PC-3 (cell line): Measurements from ENCODE around the gene PCDH19. TPM values are rescaled to one million over a fixed set of nuclear protein-coding genes. Genes with fewer than 3 reads are reported as not detected.

ENCODE experiments used
- ATAC-seq: fragments of 200-7000 bp; cut with Tn5 transposase; 2 replicates; pipeline ENCODE4 v1.9.1; 2020; ENCODE audit warnings: mild to moderate bottlenecking, moderate library complexity
- BruUV-seq: library from RNA; stranded (reverse); fragments of 400-500 nt; replicated peaks from 2 replicates; lab custom pipeline; 2021; lab: Mats Ljungman, UMichigan
- CTCF ChIA-PET: fragments of 300-600 bp; sonication (Branson Sonifier 250); formaldehyde crosslinking; loops from one replicate; lab custom pipeline; 2022; ENCODE audit warnings: antibody characterized with exemption; lab: Charles Lee
- POLR2A ChIA-PET: fragments of 300-600 bp; sonication (Branson Sonifier 250); formaldehyde crosslinking; loops from one replicate; lab custom pipeline; 2022; ENCODE audit warnings: antibody characterized with exemption; ENCODE audit not compliant: unreplicated experiment; lab: Charles Lee
- DNase-seq: peaks from one replicate; pipeline ENCODE4 v3.0.0-alpha.2; 2015
- H2AFZ ChIP-seq: fragments of 300-600 bp; sonication (generic); 2 replicates; pipeline ENCODE4 v1.6.0; 2016; ENCODE audit warnings: antibody characterized with exemption, low read length
- H3F3A ChIP-seq: fragments of 300-600 bp; sonication (generic); one replicate; pipeline ENCODE4 v1.6.0; 2017; ENCODE audit warnings: antibody characterized with exemption, low read length, control low read depth, mild to moderate bottlenecking; ENCODE audit not compliant: unreplicated experiment
- H3K27ac ChIP-seq: fragments of 300-600 bp; sonication (generic); 2 replicates; pipeline ENCODE4 v1.5.1; 2016; ENCODE audit warnings: mild to moderate bottlenecking, low read length
- H3K27me3 ChIP-seq: fragments of 300-600 bp; sonication (generic); 2 replicates; pipeline ENCODE4 v1.6.1; 2016; ENCODE audit warnings: low read length, mixed read lengths
- H3K36me3 ChIP-seq: fragments of 300-600 bp; sonication (generic); 2 replicates; pipeline ENCODE4 v1.6.1; 2016; ENCODE audit warnings: low read depth, mixed run types, low read length, mixed read lengths
- H3K4me1 ChIP-seq: fragments of 300-600 bp; sonication (generic); 2 replicates; pipeline ENCODE4 v1.5.1; 2016; ENCODE audit warnings: low read length; ENCODE audit not compliant: insufficient read depth
- H3K4me2 ChIP-seq: fragments of 300-600 bp; sonication (generic); 2 replicates; pipeline ENCODE4 v1.6.0; 2016; ENCODE audit warnings: low read length
- H3K4me3 ChIP-seq: fragments of 300-600 bp; sonication (generic); 2 replicates; pipeline ENCODE4 v1.5.1; 2016; ENCODE audit warnings: mild to moderate bottlenecking, low read length, mixed read lengths
- H3K79me2 ChIP-seq: fragments of 300-600 bp; sonication (generic); 2 replicates; pipeline ENCODE4 v1.6.1; 2017; ENCODE audit warnings: low read length, mixed read lengths
- H3K9ac ChIP-seq: fragments of 300-600 bp; sonication (generic); 2 replicates; pipeline ENCODE4 v1.6.0; 2016; ENCODE audit warnings: mild to moderate bottlenecking, low read length
- H3K9me2 ChIP-seq: fragments of 300-600 bp; sonication (generic); replicated peaks from 2 replicates; pipeline ENCODE4 v1.6.1; 2016; ENCODE audit warnings: mixed run types, low read length, mixed read lengths
- H3K9me3 ChIP-seq: fragments of 300-600 bp; sonication (generic); 2 replicates; pipeline ENCODE4 v1.6.1; 2016; ENCODE audit warnings: low read length, mixed read lengths
- H4K20me1 ChIP-seq: fragments of 300-600 bp; sonication (generic); 2 replicates; pipeline ENCODE4 v1.6.1; 2016; ENCODE audit warnings: low read length, mixed read lengths
- EZH2 ChIP-seq: fragments of 300-600 bp; sonication (generic); IDR thresholded peaks from one replicate; pipeline ENCODE4 v1.6.1; 2017; ENCODE audit warnings: antibody characterized with exemption, mild to moderate bottlenecking, low read length; ENCODE audit not compliant: unreplicated experiment
- EZH2phosphoT487 ChIP-seq: fragments of 300-600 bp; sonication (generic); IDR thresholded peaks from 2 replicates; pipeline ENCODE4 v1.6.1; 2018; ENCODE audit warnings: mild to moderate bottlenecking, antibody characterized with exemption, low read length, borderline replicate concordance
- intact Hi-C: fragments of 100-400 bp; cut with micrococcal nuclease; formaldehyde crosslinking; loops from 2 replicates; pipeline ENCODE4 v1.9.0; 2023
- total RNA-seq: library from RNA; depleted of rRNA; stranded (reverse); fragments of >200 nt; gene quantifications from 2 replicates; pipeline ENCODE4 v1.2.3, GENCODE V29; 2014
- TF ChIP-seq, protein P1 (sequence below): fragments of 300-600 bp; sonication (generic); conservative IDR thresholded peaks from 2 replicates; pipeline ENCODE4 v1.5.1; 2017; ENCODE audit warnings: antibody characterized with exemption, low read depth, mild to moderate bottlenecking, low read length

PCDH19 gene
- total RNA-seq, 1 experiment from 2014 or later = not detected

DNA sequence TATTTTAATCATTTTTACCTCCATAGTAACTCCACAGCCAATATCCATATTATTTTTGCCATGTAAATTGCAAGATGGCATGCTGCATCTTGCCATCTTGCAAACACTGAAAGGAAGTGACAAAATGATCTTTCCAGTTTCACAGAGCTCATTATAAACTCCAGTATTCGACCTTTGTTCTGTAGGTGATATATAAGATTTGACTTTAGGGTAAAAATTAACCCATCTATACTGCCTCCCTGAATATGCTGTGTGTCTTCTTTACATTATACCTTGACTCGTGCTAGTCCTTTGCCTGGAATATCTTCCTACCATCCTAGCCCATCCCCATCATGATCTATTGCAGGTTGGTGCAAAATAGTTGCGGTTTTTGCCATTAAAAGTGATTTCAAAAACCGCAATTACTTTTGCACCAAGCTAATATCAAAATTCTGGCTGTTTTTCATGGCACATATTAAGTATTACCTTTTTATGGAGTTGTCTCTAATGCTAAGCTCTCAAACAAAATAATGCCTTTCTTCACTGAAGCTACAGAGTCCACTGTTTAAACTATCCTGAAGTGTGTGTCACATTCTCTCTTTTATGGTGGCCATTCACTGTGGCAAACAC, 161.1 kb downstream of the PCDH19 start:
- intact Hi-C loops = no loop called here
- no peaks in the 10 kb centered on the region for H3K9me2 ChIP-seq
- DNase-seq (no peak), ATAC-seq (no peak)
- no peak overlapping the region for H2AFZ ChIP-seq
- no peaks in the 10 kb centered on the region for H3K9me3 ChIP-seq
- no peak overlapping the region for H3K9ac ChIP-seq
- H3K79me2 ChIP-seq = no peaks in the 10 kb centered on the region
- BruUV-seq = no TSS peak
- no peak overlapping the region for H3K4me2 ChIP-seq
- POLR2A ChIA-PET = no interaction called here
- no peaks in the 10 kb centered on the region for H4K20me1 ChIP-seq
- no peaks in the 10 kb centered on the region for H3K36me3 ChIP-seq
- H3K27ac ChIP-seq = no peak overlapping the region
- no peaks in the 10 kb centered on the region for H3F3A ChIP-seq
- CTCF ChIA-PET = no interaction called here
- TF ChIP-seq EZH2phosphoT487 = no peak
- TF ChIP-seq, protein P1, sequence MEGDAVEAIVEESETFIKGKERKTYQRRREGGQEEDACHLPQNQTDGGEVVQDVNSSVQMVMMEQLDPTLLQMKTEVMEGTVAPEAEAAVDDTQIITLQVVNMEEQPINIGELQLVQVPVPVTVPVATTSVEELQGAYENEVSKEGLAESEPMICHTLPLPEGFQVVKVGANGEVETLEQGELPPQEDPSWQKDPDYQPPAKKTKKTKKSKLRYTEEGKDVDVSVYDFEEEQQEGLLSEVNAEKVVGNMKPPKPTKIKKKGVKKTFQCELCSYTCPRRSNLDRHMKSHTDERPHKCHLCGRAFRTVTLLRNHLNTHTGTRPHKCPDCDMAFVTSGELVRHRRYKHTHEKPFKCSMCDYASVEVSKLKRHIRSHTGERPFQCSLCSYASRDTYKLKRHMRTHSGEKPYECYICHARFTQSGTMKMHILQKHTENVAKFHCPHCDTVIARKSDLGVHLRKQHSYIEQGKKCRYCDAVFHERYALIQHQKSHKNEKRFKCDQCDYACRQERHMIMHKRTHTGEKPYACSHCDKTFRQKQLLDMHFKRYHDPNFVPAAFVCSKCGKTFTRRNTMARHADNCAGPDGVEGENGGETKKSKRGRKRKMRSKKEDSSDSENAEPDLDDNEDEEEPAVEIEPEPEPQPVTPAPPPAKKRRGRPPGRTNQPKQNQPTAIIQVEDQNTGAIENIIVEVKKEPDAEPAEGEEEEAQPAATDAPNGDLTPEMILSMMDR = no peak
- no peak for TF ChIP-seq EZH2
- H3K4me1 ChIP-seq = no peaks in the 10 kb centered on the region
- no peaks in the 10 kb centered on the region for H3K27me3 ChIP-seq
- no peak overlapping the region for H3K4me3 ChIP-seq

DNA sequence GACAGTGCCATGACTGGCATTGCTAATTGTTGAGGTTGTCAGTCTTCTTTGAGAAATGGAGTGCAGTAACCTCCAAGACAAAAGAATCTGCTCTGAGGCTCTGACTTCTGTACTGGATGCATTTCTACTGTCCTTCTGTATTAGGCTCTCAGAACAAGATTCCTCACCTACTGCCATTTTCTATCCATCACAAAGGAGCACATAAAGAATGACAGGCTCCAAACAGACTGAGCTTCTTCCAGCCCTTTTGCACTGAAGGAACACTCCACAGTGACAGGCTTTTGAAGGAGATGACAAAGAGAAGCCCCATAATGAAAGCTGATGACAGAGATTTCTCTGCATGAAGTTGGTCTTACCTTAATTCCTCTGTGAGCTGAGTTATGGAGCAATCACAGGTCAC, 162.2 kb downstream of the PCDH19 start:
- Histone ChIP-seq H3K4me3 (no peak overlapping the region), H3K79me2 (no peaks in the 10 kb centered on the region), H4K20me1 (no peaks in the 10 kb centered on the region), H3F3A (no peaks in the 10 kb centered on the region), H2AFZ (no peak overlapping the region), H3K9me2 (no peaks in the 10 kb centered on the region), H3K27me3 (no peaks in the 10 kb centered on the region), H3K9ac (no peak overlapping the region), H3K9me3 (no peaks in the 10 kb centered on the region), H3K4me2 (no peak overlapping the region), H3K4me1 (no peaks in the 10 kb centered on the region), H3K36me3 (no peaks in the 10 kb centered on the region), H3K27ac (no peak overlapping the region)
- BruUV-seq = no TSS peak
- ATAC-seq (no peak), DNase-seq (no peak)
- ChIA-PET POLR2A (no interaction called here), CTCF (no interaction called here)
- intact Hi-C loops = no loop called here
- TF ChIP-seq EZH2phosphoT487 (no peak), EZH2 (no peak)
- TF ChIP-seq, protein P1 = no peak

DNA sequence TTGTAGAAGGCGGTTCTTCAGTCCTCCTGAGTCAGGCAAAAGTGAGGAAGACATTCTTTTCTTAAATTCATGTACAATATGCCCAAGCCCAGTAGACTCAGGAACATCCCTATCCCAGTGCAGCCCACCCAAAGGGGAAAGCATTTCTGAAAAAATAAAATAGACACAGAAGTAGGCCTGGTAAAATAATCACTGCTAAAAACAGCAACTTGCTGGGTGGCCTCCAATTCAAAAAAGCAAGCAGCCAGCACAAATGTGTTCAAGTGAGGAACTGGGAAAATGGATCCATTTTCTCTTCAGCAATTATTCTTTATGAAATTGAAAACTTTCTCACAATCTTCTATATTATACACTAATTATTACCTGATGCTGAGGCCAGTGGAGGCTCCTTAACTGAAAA, 165.4 kb downstream of the PCDH19 start:
- no peak overlapping the region for H3K4me2 ChIP-seq
- no peaks in the 10 kb centered on the region for H3K9me3 ChIP-seq
- ChIA-PET POLR2A (no interaction called here), CTCF (no interaction called here)
- TF ChIP-seq, protein P1 = no peak
- TF ChIP-seq EZH2 (no peak), EZH2phosphoT487 (no peak)
- no peaks in the 10 kb centered on the region for H3K9me2 ChIP-seq
- H3F3A ChIP-seq = no peaks in the 10 kb centered on the region
- no peak overlapping the region for H3K9ac ChIP-seq
- H3K27me3 ChIP-seq = no peaks in the 10 kb centered on the region
- H3K4me3 ChIP-seq = no peak overlapping the region
- no peak overlapping the region for H3K27ac ChIP-seq
- intact Hi-C loops = no loop called here
- DNase-seq (no peak), ATAC-seq (no peak)
- H3K4me1 ChIP-seq = no peaks in the 10 kb centered on the region
- H2AFZ ChIP-seq = no peak overlapping the region
- H4K20me1 ChIP-seq = no peaks in the 10 kb centered on the region
- no TSS peak for BruUV-seq
- H3K36me3 ChIP-seq = no peaks in the 10 kb centered on the region
- H3K79me2 ChIP-seq = no peaks in the 10 kb centered on the region
